Activated CD4-positive, alpha-beta T cell treated with anti-CD3 and anti-CD28 coated beads, Interleukin-2, amount 50 U/mL, for 24 hours (primary cell): ENCODE data around the gene SAMD4A.
A peak's percentile ranks its signal among the peaks of the same experiment; 100 is the strongest.

Source experiments
- DNase-seq, 2 donors: peaks; one replicate each; pipeline ENCODE4 v3.0.0-alpha.2; 2020; ENCODE audit warnings: low read depth in 1 of 2, low spot score in 1 of 2

SAMD4A gene

GRCh38 chr14:54775486-54776140 is 208.7 kb downstream of the SAMD4A start:
- DNase-seq, result no peak

- DNase-seq, result peak; percentile 56 to 66
Measured at GRCh38 chr14:54776361-54777001, 209.6 kb downstream of the SAMD4A start.

GRCh38 chr14:54777395-54777794 is 210.5 kb downstream of the SAMD4A start:
- DNase-seq, result no peak

DNA sequence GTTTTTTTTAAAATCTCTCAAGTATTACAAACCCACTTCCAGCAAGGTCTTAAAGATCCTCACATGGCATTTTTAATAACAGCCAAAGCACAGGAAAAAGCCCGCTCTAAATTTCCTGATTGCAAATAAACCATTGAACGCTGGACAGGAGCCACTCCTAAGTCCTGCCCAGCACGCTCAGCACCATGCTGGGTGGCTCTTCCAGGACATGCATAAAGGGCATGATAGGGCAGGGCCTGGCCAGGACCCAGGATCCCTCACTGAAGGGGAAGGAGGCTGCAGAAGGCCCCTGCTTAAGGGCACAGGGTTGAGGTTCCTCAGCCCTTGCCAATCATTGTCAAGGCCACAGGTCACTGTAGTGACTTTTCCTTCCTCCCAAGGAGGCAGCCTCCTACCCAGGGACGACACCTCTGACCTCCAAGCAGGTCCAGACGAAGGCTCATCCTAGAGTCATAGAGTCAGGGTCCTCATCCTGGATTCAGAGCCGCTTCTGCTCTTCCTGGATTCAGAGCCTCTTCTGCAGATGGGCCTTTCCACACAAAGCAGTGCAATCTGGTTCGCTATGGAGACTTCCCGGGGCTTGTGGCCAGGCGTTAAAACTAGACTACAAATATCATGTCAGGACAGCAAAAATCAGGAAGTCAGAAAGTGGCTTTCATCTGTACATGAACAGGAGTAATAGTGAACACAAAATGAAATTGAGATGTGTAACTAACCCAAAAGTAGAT is 211.9 kb downstream of the SAMD4A start:
- no peak for DNase-seq

GRCh38 chr14:54781080-54781479 is 214.2 kb downstream of the SAMD4A start:
- DNase-seq, result no peak

DNA sequence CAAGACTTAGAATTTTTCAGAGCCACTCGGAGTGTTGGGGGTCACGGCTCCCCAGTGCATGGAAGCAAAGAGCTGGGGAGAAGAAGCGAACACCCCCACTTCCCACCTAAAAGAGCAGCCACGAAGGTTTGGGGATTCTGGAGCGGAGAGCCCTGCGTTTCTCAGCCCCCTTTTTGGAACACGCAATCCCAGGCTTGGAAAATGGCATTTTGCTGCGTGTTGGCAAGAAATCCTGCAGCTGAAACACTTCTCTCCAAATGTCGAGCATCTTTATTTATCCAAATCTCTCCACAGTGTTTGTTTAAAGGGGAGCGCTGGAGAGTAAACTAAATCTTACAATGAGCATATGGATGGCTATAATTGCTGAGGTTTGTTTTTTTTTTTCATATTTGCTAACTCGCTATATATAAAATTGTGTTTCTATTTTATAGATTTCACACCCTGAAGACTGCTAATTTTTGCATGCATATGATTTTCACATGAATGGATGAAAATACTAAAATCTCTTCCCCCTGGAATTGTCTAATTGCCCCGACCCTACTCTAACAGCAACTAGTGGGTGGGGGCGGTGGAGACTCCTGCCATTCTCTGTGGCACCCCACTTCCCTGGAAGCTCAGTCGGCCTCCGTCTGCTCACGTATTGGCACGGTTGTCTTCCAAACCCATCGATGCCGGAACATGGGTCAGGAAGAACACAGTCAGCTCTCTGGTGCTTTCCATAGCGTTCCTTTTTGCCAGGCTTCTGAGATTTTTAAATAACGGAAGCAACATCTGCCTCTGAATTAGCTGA is 215.2 kb downstream of the SAMD4A start:
- DNase-seq, result no peak

DNA sequence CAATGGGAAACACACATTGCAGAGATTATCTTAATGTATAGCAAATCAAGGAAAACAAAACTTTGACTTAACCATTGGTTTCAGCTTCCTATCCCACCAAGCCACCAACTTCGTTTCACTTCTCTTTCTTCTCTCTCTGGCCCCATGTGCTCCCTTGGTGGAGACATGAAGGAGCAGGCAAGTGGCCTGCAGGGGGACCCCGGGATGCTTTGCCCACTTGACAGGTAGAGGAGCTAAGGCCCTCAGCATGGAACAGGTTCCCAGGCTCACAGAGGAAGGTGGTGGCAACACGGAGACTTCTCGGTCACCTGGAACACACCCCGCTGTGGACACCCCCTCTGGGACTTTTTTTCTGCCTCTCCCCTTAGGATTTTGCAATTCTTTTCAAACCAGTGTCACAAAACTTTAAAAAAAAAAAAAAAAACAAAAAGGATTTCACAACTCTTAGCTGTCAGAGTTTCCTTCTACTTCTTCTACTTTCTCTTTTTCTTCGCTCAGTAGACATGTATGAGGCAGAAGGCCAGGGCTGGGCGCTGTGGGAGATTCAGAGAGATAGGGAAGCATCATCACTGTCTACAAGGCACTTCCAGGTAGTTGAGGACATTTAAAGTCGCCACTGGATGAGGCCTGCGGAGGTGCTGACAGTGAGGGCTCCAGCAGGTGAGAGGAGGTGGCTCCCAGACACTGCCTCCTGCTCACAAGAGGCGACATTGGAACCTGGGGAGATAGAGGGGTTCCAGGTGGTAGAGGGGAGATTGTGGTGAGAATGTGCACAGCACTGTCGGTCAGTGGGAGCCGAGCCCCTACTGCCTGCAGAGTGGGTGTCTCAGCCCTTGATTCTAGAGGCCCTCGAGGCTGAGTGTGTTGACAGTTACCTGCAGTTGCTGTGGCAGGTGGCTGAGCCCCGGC is 216.1 kb downstream of the SAMD4A start:
- no peak for DNase-seq

GRCh38 chr14:54783660-54784015 is 216.7 kb downstream of the SAMD4A start:
- DNase-seq, result no peak

- DNase-seq, result no peak
Measured at GRCh38 chr14:54784060-54784459, 217.1 kb downstream of the SAMD4A start.

DNA sequence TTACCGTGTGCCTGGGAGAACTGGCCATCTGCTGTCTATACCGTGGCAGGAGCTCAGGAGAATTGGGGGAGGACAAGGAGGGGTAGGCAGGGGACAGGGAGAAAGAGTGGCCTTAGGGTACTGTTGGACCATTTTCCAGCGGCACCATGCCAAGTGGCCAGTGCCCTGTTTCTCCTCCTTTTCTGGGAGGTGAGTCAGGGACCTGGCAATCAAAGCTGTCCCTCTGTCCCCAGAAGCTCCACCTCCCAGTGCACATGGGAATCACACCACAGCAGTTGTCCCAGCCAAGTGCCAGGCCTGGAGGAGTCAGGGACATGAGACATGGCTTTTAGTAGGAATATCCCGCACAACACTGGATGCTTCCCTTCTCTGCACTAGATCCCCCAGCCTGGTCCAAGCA is 217.7 kb downstream of the SAMD4A start:
- no peak for DNase-seq

- DNase-seq, result no peak
Measured at GRCh38 chr14:54785136-54785777, 218.3 kb downstream of the SAMD4A start.

- DNase-seq, result no peak
Measured at GRCh38 chr14:54785778-54786770, 219.1 kb downstream of the SAMD4A start.

GRCh38 chr14:54786838-54787237 is 219.9 kb downstream of the SAMD4A start:
- no peak for DNase-seq

DNA sequence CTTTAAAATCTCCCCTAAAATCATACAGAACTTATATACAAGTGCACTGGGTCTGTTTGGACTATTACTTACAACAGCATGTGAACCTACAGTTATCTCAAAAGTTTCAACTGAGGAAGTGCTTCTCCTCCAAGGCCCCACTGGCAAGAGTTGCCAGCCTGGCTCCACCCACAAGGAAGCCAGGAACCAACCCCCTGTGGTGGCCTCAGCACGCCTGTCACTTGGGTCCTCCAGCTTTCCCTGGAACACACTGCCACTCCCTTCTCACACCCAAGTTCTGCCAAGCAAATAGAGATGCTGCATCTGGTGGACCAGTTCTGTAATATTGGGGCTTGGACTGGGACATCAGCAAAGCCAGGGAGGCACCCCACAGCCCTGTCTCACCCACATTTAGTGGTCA is 220.3 kb downstream of the SAMD4A start:
- DNase-seq, result no peak

- no peak for DNase-seq
Measured at GRCh38 chr14:54788701-54789100, 221.8 kb downstream of the SAMD4A start.

GRCh38 chr14:54789166-54789565 is 222.2 kb downstream of the SAMD4A start:
- DNase-seq, result no peak

DNA sequence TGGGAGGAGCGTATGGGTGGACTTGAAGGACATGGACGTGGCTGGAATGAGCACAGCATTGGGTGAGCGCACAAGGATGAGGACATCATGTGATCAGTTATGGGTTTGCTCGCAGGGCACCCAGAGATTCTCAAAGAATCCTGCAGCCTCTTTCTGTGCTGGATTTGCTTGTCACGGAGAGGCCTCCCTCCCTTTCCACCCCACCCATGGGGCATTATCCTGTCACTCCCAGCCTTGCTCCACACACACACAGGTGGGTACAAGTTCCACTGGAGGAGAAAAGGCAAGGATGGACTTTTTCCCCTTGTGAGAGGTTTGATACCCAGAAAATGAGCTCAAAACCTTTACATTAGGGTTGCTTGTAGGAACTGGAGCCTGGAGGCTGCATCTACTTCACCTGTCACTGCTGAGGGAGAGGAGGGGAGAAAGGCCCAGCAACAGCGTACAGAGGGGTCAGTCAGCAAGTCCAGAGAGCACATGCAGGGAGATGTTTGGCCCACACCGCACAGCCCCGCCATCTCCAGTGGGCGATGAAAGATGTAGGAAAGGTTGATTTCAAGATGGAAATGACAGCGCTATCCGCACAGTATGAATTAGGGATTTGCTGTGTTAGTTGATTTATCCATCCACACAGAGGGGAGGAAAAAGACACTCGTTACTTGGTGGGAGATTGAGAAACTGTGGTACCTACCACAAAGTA is 223.0 kb downstream of the SAMD4A start:
- DNase-seq, result no peak

DNA sequence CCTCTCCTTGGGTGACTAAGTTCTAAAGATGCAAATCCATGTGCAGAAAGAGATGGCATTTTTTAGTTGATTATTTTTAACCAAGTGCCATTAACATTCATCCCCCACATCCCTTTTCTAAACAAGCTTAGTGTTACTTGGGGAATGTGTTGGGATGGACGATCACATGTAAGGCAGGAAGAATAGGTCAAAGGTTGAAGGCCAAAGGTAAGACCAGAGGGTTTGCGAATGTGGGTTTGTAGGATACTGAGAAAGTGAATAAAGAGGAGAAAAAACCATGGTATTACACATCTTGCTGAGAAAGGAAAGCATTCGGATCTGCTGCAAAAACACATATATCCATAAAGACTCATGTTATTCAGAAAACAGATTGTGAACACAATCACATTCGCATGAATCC is 224.1 kb downstream of the SAMD4A start:
- no peak for DNase-seq
